Coronary artery (tissue), 2 donors: ENCODE results near the gene NCMAP.
"Not testable (repeated sequence)": the region's sequence is repeated elsewhere in the genome, so short reads cannot be mapped to it uniquely, and the experiment has no call there.

Experiments used
- DNase-seq: peaks from one replicate; pipeline ENCODE4 v3.0.0-alpha.2; 2017; ENCODE audit warnings: low spot score
- H3K27ac ChIP-seq, 2 donors: fragments of 200-600 bp; sonication (generic); one replicate each; pipeline ENCODE4 v1.5.1; 2016 to 2019
- H3K4me3 ChIP-seq: fragments of 200-600 bp; sonication (generic); 2 replicates; pipeline ENCODE4 v1.5.1; 2016; ENCODE audit warnings: mild to moderate bottlenecking, moderate library complexity
- TF ChIP-seq, protein P1 (sequence below): fragments of 200-600 bp; sonication (generic); IDR thresholded peaks from one replicate; pipeline ENCODE4 v1.5.1; 2019; ENCODE audit warnings: antibody characterized with exemption

NCMAP gene

DNA sequence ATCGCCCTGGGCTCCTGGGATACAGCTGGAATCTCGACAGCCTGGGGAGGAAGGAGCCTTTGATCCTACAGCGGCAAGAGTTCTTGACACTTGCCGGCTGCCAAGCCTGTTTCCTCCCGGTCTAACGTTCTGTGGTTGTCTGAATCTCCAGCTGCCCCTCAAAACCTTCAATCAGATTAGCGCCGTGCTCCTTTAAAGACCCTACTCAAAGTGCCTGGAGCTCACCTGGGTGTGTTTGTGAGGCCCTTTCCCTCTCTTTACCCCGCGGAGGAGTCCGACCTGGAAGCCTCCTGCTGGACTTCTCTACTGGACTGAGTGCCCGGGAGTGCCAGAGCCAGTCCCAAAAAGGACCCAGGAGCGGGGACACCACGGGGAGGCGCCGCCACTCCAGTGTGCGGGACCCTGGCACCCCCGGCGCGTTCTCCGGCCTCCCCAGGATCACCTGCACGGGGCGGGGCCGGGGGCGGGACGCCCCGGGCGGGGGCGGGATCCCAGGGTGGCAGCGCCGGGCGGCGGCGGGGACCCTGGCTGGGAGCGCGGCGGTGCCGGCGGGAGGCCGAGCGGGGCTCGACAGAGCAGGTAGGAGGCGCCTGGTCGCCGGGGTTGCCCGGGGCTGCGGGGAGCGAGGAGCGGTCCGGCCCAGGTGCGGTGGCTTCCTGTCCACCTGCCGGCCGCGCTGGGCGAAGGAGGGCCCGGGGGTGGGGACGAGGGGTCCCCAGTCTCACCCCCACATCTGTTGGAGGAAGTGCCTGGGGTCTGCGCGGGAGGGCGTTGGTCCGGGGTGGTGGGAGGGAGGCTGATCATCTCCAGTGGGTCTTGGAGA, at the start of gene NCMAP:
TSS of gene NCMAP (plus strand) at position 497 of the 823 bp plus-strand sequence. CDS start 39,344 bp downstream, outside the sequence.
- TF ChIP-seq, protein P1, sequence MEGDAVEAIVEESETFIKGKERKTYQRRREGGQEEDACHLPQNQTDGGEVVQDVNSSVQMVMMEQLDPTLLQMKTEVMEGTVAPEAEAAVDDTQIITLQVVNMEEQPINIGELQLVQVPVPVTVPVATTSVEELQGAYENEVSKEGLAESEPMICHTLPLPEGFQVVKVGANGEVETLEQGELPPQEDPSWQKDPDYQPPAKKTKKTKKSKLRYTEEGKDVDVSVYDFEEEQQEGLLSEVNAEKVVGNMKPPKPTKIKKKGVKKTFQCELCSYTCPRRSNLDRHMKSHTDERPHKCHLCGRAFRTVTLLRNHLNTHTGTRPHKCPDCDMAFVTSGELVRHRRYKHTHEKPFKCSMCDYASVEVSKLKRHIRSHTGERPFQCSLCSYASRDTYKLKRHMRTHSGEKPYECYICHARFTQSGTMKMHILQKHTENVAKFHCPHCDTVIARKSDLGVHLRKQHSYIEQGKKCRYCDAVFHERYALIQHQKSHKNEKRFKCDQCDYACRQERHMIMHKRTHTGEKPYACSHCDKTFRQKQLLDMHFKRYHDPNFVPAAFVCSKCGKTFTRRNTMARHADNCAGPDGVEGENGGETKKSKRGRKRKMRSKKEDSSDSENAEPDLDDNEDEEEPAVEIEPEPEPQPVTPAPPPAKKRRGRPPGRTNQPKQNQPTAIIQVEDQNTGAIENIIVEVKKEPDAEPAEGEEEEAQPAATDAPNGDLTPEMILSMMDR: no peak
- H3K4me3 ChIP-seq: peak within 1 kb of the TSS; percentile 26
- no peak within 1 kb of the TSS for H3K27ac ChIP-seq
- DNase-seq: no peak

- no peak overlapping the region for H3K4me3 ChIP-seq
- DNase-seq: no peak
- TF ChIP-seq, protein P1: no peak
- H3K27ac ChIP-seq: no peak overlapping the region
Observed at GRCh38 chr1:24506691-24507381, 49.1 kb upstream of the NCMAP start.

GRCh38 chr1:24507405-24507804, 48.5 kb upstream of the NCMAP start:
- TF ChIP-seq, protein P1: no peak
- DNase-seq: no peak
- H3K4me3 ChIP-seq: no peak overlapping the region
- H3K27ac ChIP-seq: no peak overlapping the region

GRCh38 chr1:24508911-24509310, 47.0 kb upstream of the NCMAP start:
- TF ChIP-seq, protein P1: no peak
- no peak for DNase-seq
- H3K27ac ChIP-seq: no peak overlapping the region
- H3K4me3 ChIP-seq: no peak overlapping the region

GRCh38 chr1:24513706-24514105, 42.2 kb upstream of the NCMAP start:
- DNase-seq: no peak
- TF ChIP-seq, protein P1: no peak

DNA sequence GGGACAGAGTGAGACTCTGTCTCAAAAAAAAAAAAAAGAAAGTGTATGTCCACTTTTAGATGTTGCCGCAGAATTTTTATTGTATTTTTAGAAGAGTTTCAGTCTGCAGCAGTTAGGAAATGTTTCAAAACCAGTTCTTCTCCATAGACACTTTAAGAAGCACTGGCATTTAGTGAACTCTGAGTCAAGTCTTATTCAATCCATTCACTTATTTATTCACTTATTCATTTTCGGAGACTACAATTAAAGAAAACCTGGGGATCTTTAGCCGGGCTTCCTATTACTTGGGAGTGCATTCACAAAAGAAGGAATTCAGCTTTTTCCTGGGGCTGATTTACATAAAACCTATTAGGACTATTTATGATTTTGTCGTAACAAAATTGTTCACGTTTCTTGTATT, 40.9 kb upstream of the NCMAP start:
- TF ChIP-seq, protein P1: no peak
- no peak for DNase-seq
- H3K27ac ChIP-seq: no peak overlapping the region
- H3K4me3 ChIP-seq: no peak overlapping the region

More at GRCh38 chr1:24513706-24514105, 42.2 kb upstream of the NCMAP start:
- Histone ChIP-seq H3K27ac (no peak overlapping the region), H3K4me3 (no peak overlapping the region)

GRCh38 chr1:24515671-24516209, 40.1 kb upstream of the NCMAP start:
- H3K4me3 ChIP-seq, H3K27ac ChIP-seq, DNase-seq: not testable (repeated sequence)
